GM19240 (cell line): ENCODE results near the gene MED13L.

Source experiments
- DNase-seq: peaks from one replicate; pipeline ENCODE4 v3.0.0; 2011; ENCODE audit warnings: low spot score; ENCODE audit not compliant: insufficient read length

MED13L gene

GRCh38 chr12:116184763-116185162 lies 92.7 kb downstream of the MED13L start:
- no peak for DNase-seq

GRCh38 chr12:116183741-116184141 lies 93.8 kb downstream of the MED13L start:
- DNase-seq: no peak

- no peak for DNase-seq
Measured at GRCh38 chr12:116182359-116183063, 95.0 kb downstream of the MED13L start.

- no peak for DNase-seq
Measured at GRCh38 chr12:116180448-116180847, 97.0 kb downstream of the MED13L start.

- DNase-seq: no peak
Measured at GRCh38 chr12:116179384-116179783, 98.1 kb downstream of the MED13L start.

DNA sequence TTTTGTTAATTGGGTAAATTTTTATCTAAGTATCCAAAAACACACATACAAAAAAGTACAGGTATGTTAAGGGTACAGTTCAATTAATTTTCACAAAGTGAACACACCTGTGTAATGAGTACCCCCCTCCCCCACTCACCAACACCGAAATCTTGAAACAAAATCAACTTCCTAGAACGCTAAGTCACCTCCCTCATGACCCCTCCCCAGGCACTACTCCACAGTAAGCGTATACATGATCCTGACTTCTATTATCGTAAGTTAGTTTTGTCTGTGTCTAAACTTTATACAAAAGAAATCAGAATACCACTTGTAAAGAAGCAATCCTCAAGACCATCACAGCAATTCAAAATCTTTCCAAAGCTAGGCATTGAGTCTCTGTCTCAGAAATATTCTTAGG lies 100.5 kb downstream of the MED13L start:
- no peak for DNase-seq

DNA sequence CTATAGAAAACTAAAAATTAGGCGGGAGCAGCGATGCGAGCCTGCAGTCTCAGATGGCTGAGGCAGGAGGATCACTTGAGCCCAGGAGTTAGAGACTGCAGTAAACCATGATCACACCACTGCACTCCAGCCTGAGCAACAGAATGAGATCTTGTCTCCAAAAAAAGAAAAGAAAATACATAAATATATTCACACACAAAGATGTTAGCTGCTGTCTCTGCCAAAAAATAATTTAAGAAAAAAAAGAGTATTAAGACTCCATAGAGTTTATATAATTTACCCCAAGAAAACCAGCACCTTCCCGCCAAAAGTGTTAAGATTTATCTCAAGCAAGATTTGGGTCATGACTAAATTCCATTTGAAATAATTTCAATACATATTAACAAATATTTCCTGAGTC lies 102.6 kb downstream of the MED13L start:
- DNase-seq: no peak

- DNase-seq: no peak
Measured at GRCh38 chr12:116174006-116174405, 103.5 kb downstream of the MED13L start.

- DNase-seq: no peak
Measured at GRCh38 chr12:116172224-116172849, 105.2 kb downstream of the MED13L start.

- DNase-seq: no peak
Measured at GRCh38 chr12:116171549-116171948, 105.9 kb downstream of the MED13L start.

DNA sequence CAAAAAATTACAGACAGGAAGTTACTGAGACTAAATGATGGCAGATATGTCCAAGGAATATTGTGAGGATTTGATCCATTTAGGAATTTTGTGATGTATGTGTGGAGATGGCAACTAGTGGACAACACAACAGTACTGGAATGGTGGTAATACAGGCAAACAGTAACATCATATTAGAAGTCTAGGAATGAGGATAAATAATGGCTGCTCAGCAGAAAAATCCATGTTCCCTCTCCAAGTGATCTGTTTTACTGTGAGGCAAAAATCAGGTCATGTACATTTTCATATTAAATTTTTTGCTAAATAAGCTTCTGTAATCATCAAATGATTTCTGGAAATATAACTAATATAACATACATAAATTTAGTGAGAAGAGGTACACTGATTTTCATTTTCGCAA lies 108.4 kb downstream of the MED13L start:
- no peak for DNase-seq

DNA sequence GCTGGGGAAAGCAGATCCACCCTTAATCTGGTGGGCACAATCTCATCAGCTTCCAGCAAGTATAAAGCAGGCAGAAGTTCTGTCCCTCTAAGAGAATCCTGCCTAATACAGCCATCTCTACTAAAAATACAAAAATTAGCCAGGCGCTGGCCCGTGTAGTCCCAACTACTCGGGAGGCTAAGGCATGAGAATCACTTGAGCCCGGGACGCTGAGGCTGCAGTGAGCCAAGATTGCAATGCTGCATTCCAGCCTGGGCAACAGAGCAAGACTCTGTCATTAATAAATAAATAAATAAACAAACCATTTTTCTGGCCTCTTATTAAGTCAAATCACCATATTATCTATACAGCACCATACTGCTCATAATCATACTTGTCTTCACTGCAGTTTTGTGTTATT lies 111.2 kb downstream of the MED13L start:
- no peak for DNase-seq

GRCh38 chr12:116165036-116165425 lies 112.5 kb downstream of the MED13L start:
- no peak for DNase-seq

GRCh38 chr12:116164250-116165035 lies 113.0 kb downstream of the MED13L start:
- DNase-seq: no peak

GRCh38 chr12:116162071-116162470 lies 115.4 kb downstream of the MED13L start:
- DNase-seq: no peak

DNA sequence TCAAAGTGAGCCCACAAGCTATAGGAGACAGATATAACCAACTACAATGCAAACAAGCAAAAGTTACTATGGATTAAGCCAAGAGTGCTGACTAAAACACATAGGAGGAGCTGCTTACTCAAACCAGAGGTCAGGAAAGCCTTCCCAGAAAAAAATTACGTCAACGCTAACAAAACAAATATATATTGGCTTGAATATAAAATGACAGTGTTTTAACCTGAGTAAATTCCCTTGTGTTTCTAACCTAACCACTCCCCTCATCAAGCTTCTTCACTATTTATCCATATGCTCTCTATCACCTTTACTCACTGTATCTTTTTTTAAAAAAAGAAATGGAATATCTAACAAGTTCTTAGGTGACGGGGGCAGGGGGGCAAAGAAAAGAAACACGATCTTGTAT lies 115.9 kb downstream of the MED13L start:
- no peak for DNase-seq

DNA sequence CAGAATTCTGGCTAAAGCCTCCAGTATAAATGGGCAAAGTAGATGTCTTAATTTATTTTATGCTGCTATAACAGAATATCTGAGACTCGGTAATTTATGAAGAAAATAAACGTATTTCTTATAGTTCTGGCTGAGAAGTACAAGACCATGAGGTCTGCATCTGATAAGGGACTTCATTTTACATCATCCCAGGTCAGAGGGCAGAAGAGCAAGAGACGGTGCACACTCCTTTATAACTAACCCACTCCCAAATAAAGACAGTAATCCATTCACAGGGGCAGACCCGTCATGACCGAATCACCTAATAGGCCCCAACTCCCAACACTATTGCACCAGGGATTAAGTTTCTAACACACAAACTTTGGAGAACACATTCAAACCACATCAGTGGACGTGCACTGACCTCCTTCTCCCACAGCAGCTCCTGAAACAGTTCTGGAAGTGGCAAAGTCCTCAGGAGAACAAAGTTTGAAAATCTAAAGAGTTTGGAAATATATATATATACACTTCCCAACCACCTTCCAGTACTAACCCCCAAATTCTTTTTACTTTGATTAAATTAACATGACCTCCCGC lies 116.5 kb downstream of the MED13L start:
- DNase-seq: no peak

DNA sequence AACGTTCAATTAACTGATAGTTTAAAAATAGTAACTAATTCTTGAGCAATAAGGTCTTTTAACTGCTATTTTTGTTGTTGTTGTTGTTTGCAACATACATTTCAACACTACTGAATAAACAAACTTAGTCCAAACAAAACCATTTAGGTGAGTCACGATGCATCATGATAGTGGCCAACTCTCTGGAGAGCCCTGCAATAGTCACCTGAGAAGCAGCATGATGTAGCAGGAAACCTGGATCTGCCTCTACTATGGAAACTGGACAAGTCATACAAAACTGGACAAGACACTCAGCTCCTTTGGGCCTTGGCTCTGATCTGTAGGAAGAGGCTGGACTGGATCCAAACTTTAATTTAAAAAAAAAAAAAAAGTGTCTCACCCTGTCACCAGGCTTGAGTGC lies 117.3 kb downstream of the MED13L start:
- DNase-seq: no peak

DNA sequence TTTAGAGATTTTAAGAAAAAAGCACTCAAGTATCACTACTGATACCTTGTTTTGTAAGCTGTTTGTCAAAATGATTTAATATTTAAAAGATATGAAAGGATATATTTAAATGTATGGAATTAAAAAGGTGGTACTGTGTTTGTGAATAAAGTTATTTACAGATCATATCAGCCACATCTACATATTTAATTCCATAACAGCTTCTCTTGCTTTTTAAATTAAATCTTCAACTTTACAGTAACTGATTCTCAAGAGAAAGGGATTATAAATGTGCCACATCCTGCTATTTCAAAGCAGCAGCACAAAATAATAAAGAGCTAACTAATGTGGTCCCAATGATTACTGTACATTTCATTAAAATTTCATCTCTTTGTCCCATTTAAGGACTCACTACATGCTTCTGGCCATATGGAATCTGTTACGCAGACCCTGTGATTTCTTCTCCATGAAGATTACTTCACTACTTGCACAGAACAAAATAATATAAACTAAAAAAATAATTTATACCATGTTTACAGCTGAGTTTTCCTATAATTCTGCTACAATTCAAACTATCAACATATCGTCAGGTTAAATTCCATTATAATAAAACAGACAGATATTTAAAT lies 117.8 kb downstream of the MED13L start:
- no peak for DNase-seq

GRCh38 chr12:116159175-116159574 lies 118.3 kb downstream of the MED13L start:
- DNase-seq: no peak

DNA sequence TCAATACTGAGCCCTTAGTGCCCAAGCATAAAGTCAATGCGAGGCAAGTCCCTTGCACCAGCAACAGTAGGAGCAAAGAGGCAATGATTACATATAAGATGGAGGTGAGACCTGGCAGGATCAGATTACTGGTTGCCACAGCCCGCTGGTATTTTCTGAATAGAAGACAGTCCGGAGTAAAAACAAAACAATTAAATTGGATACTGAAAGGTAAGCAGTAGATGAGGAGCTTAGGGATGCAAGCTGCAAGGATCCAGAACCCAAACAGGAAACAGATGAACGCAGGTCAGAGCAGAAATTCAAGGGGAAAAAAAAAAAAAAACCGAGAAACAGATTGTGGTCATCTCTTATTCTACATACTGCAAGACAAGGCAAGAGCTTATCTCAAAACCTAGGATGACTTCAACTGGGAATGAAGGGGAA lies 119.6 kb downstream of the MED13L start:
- no peak for DNase-seq

DNA sequence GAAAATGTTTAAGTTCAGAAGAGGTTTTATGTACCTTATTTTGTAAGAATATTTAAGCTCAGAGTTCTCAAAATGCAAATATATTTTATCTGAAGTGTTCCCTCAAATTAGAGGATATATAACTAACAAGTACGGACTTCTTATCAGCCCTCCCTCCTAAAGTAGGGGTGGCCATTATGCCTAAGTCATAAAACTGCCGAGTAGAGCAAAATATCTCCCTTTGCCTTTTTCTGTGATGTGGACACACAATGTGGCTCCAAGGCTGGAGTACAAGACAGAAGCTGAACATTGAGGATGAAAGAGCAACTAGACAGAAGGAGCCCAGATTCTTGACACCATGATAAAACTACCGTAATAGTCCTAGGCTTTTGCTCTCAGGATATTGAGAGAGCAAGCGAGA lies 120.9 kb downstream of the MED13L start:
- no peak for DNase-seq
